ENCODE measurements around the gene RNF121.

GRCh38 chr11:72007089-72007476, 78.2 kb downstream of the RNF121 start:
- TF ChIP-seq CTCF (IDR thresholded peaks at IDR 0.05) (no peak), POLR2A (IDR thresholded peaks at IDR 0.05) (no peak), POLR2AphosphoS5 (IDR thresholded peaks at IDR 0.05; ENCODE audit: insufficient read depth in 1 of 2, low read depth in 1 of 2) (no peak)

All from vagina (tissue), 2 donors.